HUES64 (cell line): Measurements from ENCODE around the gene PSMG3.

ENCODE experiments used
- H3K27ac ChIP-seq: 2 replicates; pipeline ENCODE4 v1.7.0; 2013; ENCODE audit warnings: low read depth, low read length, inconsistent platforms
- H3K27me3 ChIP-seq: 2 replicates; pipeline ENCODE4 v1.6.1; 2013; ENCODE audit warnings: mild to moderate bottlenecking, low read length; ENCODE audit not compliant: insufficient read depth
- H3K36me3 ChIP-seq: 2 replicates; pipeline ENCODE4 v1.6.1; 2013; ENCODE audit warnings: mild to moderate bottlenecking, low read length; ENCODE audit not compliant: insufficient read depth
- H3K4me1 ChIP-seq: 2 replicates; pipeline ENCODE4 v1.6.1; 2013; ENCODE audit warnings: mild to moderate bottlenecking, low read length, moderate library complexity; ENCODE audit not compliant: insufficient read depth
- H3K4me3 ChIP-seq: 2 replicates; pipeline ENCODE4 v1.5.1; 2013; ENCODE audit warnings: mild to moderate bottlenecking, low read length, moderate library complexity
- H3K9ac ChIP-seq: 2 replicates; pipeline ENCODE4 v1.6.1; 2013; ENCODE audit warnings: mild to moderate bottlenecking, low read depth, low read length
- H3K9me3 ChIP-seq: 2 replicates; pipeline ENCODE4 v1.6.1; 2013; ENCODE audit warnings: low read depth, low read length; ENCODE audit not compliant: insufficient read depth
- WGBS: fragments of 150-250, 120-280 bp; methylation state at CpG from one replicate; pipeline ENCODE4 v1.1.7; 2013; ENCODE audit warnings: missing lambda C conversion rate; 5-methylcytosine and 5-hydroxymethylcytosine counted together

Gene PSMG3

GRCh38 chr7:1540776-1541271, 29.0 kb downstream of the PSMG3 start:
- Histone ChIP-seq H3K4me1 (peaks cover 18% of the 10 kb centered on the region), H3K9ac (no peak overlapping the region), H3K36me3 (peaks cover 30% of the 10 kb centered on the region), H3K27ac (no peak overlapping the region), H3K27me3 (no peaks in the 10 kb centered on the region), H3K9me3 (no peaks in the 10 kb centered on the region), H3K4me3 (no peak overlapping the region)
- WGBS = 94% methylated on average over 31 of the region's 31 CpGs

DNA sequence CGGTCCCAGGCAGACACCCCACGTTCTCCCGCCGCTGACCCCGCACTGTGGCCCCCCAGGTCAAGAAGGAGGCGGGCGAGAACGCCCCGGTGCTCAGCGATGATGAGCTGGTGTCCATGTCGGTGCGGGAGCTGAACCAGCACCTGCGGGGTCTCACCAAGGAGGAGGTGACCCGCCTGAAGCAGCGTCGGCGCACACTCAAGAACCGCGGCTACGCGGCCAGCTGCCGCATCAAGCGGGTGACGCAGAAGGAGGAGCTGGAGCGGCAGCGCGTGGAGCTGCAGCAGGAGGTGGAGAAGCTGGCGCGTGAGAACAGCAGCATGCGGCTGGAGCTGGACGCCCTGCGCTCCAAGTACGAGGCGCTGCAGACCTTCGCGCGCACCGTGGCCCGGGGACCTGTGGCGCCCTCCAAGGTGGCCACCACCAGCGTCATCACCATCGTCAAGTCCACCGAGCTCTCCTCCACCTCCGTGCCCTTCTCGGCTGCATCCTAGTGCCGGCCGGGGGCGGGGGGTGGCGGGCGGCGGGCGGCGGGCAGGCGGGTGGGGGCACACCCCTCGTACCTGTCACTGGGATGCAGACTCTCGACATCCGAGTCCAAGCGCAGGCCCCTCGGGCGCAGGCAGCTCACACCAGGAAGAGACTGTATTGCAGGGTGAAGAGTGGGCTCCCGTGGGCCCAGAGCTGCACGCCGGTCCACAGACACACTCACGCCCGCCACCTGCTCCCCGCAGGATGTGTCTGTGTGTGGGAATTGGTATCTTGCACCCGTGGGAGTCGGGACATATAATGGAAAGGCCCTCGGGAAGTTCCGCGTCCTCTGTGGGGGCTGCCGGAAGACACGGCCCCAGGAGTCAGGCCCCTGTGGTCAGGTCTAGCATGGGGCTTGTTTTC, 29.7 kb downstream of the PSMG3 start:
- Histone ChIP-seq H3K36me3 (peaks cover 30% of the 10 kb centered on the region), H3K27me3 (no peaks in the 10 kb centered on the region), H3K9me3 (no peaks in the 10 kb centered on the region), H3K9ac (no peak overlapping the region), H3K4me1 (peaks cover 18% of the 10 kb centered on the region), H3K27ac (no peak overlapping the region), H3K4me3 (no peak overlapping the region)
- 97% methylated on average over 73 of the region's 73 CpGs for WGBS

GRCh38 chr7:1539181-1539881, 30.5 kb downstream of the PSMG3 start:
- Histone ChIP-seq H3K4me1 (peaks cover 18% of the 10 kb centered on the region), H3K9ac (no peak overlapping the region), H3K4me3 (no peak overlapping the region), H3K27me3 (no peaks in the 10 kb centered on the region), H3K27ac (no peak overlapping the region), H3K36me3 (peaks cover 30% of the 10 kb centered on the region), H3K9me3 (no peaks in the 10 kb centered on the region)
- WGBS = 92% methylated on average over 36 of the region's 36 CpGs

DNA sequence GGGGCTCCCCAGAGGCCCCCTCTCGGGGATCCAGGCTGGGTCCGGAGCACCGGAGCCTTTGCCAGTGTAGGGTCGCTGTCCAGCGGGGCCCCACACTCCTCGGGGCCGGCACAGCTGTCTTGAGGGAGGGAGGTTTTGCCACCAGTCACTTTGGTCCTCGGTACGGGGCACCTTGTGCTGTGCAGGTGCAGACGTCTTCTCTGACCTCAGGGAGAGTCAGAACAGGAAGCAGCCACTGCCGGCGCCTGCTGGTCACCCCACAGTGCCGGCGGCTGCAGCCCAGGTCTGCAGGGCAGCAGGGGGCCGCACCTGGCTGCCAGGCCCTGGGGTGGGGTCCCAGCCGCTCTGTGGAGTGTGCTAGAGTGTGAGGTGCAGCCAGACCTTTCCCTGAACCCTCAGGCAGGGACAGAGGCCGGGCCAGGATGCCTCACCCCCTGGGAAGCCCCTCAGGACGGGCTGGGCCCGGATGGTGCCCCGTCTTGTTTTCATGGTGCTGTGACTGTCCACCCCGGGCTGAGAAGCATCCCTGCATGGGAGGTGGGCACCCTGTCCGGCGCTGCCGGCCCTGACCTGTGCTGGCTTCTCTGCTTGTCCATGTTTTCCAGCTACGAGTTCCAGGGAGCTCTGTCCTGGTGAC, 31.2 kb downstream of the PSMG3 start:
- H3K4me3 ChIP-seq = no peak overlapping the region
- no peaks in the 10 kb centered on the region for H3K27me3 ChIP-seq
- H3K9ac ChIP-seq = no peak overlapping the region
- WGBS = 92% methylated on average over 25 of the region's 25 CpGs
- no peaks in the 10 kb centered on the region for H3K9me3 ChIP-seq
- no peak overlapping the region for H3K27ac ChIP-seq
- H3K36me3 ChIP-seq = peaks cover 30% of the 10 kb centered on the region
- H3K4me1 ChIP-seq = peaks cover 18% of the 10 kb centered on the region

- peak overlapping the region; percentile 62 for H3K9ac ChIP-seq
- peaks cover 27% of the 10 kb centered on the region for H3K4me1 ChIP-seq
Observed at GRCh38 chr7:1537535-1538412, 32.1 kb downstream of the PSMG3 start.

DNA sequence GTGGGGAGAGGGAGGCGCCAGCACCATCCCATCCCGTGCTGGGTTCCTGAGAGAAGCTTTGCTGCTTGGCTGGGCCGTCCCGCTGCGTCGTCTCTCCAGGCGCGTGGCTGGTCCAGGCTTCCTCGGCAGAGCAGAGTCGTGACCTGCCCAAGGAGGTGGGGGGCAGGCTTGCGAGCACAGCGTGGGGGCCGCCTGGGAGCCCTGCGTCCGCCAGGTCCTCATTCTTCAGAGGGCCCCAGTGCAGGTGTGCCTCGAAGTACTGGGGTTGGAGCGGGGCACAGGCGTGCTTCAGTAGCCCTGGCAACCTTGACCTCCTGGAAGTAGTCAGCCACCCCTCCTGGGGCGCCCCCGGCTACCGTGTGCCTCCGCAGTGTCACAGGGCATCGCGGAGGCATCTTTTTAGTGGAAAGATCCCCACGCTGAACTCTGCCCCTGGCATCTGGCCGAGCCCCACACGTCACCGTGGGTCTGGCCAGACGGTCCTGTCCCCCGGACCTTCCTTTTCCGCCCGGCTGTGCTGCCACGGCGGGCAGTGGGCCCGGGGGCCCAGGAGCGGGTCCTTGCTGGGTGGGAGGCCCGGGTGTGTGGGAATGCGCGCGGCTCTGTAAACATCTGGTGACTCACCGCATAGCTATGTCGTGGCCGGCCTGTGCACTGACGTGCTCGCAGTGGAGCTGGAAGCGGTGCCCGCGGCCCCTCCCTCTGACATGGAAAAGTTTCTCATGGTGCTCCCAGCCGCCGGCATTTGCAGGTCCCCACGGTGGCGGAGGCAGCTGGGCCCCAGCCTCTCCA, 32.9 kb downstream of the PSMG3 start:
- peaks cover 35% of the 10 kb centered on the region for H3K4me1 ChIP-seq
- H3K27ac ChIP-seq = peak overlapping the region; percentile 69
- peaks cover 24% of the 10 kb centered on the region for H3K36me3 ChIP-seq
- WGBS = 31% methylated on average over 52 of the region's 52 CpGs
- H3K4me3 ChIP-seq = peak overlapping the region; percentile 24; the same call in 1 of the 2 replicates
- no peaks in the 10 kb centered on the region for H3K27me3 ChIP-seq
- peak overlapping the region; percentile 62 for H3K9ac ChIP-seq
- H3K9me3 ChIP-seq = no peaks in the 10 kb centered on the region

More at GRCh38 chr7:1537535-1538412, 32.1 kb downstream of the PSMG3 start:
- Histone ChIP-seq H3K4me3 (peak overlapping the region; percentile 24; the same call in 1 of the 2 replicates), H3K27me3 (no peaks in the 10 kb centered on the region), H3K27ac (peak overlapping the region; percentile 69), H3K9me3 (no peaks in the 10 kb centered on the region), H3K36me3 (peaks cover 30% of the 10 kb centered on the region)
- WGBS = 84% methylated on average over 54 of the region's 56 CpGs

DNA sequence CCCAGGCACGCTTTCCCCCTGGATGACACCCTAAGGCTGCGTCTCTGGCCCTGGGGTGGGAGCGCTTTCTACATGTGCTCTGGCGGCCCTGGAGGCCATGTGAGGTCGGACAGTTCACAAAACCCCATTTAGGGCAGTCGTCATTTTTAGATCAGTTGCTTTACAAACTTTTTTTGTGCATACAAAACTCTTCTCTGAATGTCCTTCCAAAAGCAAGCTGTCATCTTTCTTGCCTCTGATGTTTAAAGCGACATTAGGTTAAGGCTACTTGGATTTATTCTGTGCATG, 33.4 kb downstream of the PSMG3 start:
- H3K4me3 ChIP-seq = no peak overlapping the region
- WGBS = 70% methylated on average over 7 of the region's 7 CpGs
- H3K9ac ChIP-seq = peak overlapping the region; percentile 62
- H3K36me3 ChIP-seq = peaks cover 20% of the 10 kb centered on the region
- H3K27ac ChIP-seq = peak overlapping the region; percentile 69
- H3K27me3 ChIP-seq = no peaks in the 10 kb centered on the region; the same call in 1 of the 2 replicates
- peaks cover 40% of the 10 kb centered on the region for H3K4me1 ChIP-seq
- H3K9me3 ChIP-seq = no peaks in the 10 kb centered on the region

DNA sequence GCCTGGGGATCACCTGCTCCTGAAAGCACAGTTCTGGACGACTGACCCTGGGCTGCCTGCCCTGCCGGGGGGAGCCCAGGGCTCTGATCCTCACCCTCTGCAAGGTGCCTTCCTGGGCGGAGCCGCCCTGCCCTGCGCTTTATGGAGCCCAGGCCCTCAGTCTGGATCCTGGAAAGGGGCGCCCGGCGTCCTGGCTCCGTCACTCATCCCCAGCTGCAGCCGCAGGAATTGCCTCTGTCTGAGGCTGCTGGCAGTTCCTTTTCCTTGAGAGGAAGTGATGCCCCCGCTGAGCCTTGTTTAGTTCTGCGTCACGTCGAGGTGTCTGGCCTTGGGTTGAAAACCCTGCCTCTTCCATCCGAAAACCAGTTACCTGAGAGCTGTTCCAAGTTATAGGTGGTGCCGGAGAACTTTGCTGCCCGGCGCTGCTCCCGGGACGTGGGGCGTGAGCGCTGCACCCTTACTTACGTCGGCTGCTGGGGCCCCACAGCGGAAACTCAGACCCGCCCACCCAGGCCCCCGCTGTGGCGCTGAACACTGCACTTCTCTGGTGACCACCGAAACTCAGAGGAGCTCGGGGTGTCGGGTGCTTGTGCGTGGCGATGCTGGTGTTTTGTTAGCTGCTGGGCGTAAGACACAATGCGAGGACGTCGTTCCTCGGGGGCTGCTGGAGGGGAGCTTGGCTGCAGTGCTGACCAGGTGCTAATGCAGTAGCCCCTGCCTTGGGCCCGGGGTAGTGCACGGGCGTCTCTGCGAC, 34.0 kb downstream of the PSMG3 start:
- H3K4me3 ChIP-seq = no peak overlapping the region

GRCh38 chr7:1535100-1535458, 34.8 kb downstream of the PSMG3 start:
- Histone ChIP-seq H3K9ac (no peak overlapping the region), H3K9me3 (no peaks in the 10 kb centered on the region), H3K4me1 (peaks cover 41% of the 10 kb centered on the region), H3K4me3 (no peak overlapping the region), H3K27me3 (no peaks in the 10 kb centered on the region; the same call in 1 of the 2 replicates), H3K36me3 (0 out of 2 replicates have a peak, but pooled peaks cover 10% of the 10 kb centered on the region), H3K27ac (no peak overlapping the region)
- WGBS = 78% methylated on average over 6 of the region's 6 CpGs

More for the DNA sequence above, 34.0 kb downstream of the PSMG3 start:
- H3K9ac ChIP-seq = no peak overlapping the region
- peak overlapping the region; percentile 69; the same call in 1 of the 2 replicates for H3K27ac ChIP-seq
- peaks cover 41% of the 10 kb centered on the region for H3K4me1 ChIP-seq
- H3K9me3 ChIP-seq = no peaks in the 10 kb centered on the region
- WGBS = 82% methylated on average over 42 of the region's 42 CpGs
- no peaks in the 10 kb centered on the region; the same call in 1 of the 2 replicates for H3K27me3 ChIP-seq
- peaks cover 15% of the 10 kb centered on the region for H3K36me3 ChIP-seq
